Progenitor cell of endocrine pancreas (in vitro differentiated cells): Measurements from ENCODE around the gene ADAMTS1. TPM values are rescaled to one million over a fixed set of nuclear protein-coding genes. Genes with fewer than 3 reads are reported as not detected.

ENCODE experiments used
- DNase-seq: peaks from one replicate; pipeline ENCODE4 v3.0.0; 2021; ENCODE audit warnings: low spot score; ENCODE audit not compliant: unreplicated experiment
- H3K27ac Mint-ChIP-seq: 2 replicates; pipeline ENCODE4 v1.8.0; 2021; ENCODE audit warnings: mild to moderate bottlenecking, moderate library complexity, mixed read lengths
- H3K27me3 Mint-ChIP-seq: 2 replicates; pipeline ENCODE4 v1.8.0; 2021; ENCODE audit warnings: mixed read lengths
- H3K36me3 Mint-ChIP-seq: 2 replicates; pipeline ENCODE4 v1.8.0; 2022; ENCODE audit warnings: mixed read lengths; ENCODE audit not compliant: insufficient read depth
- H3K4me1 Mint-ChIP-seq: 2 replicates; pipeline ENCODE4 v1.8.0; 2021; ENCODE audit warnings: low read depth, mixed read lengths
- H3K4me3 Mint-ChIP-seq: 2 replicates; pipeline ENCODE4 v1.8.0; 2021; ENCODE audit warnings: low read depth, mild to moderate bottlenecking, moderate library complexity, mixed read lengths
- H3K9me3 Mint-ChIP-seq: 2 replicates; pipeline ENCODE4 v1.8.0; 2021; ENCODE audit warnings: low read depth, mixed read lengths
- total RNA-seq: library from RNA; stranded (reverse); gene quantifications from 2 replicates; pipeline ENCODE4 v1.2.1, GENCODE V29; 2021
- TF ChIP-seq, protein P1 (sequence below): fragments of 200-600 bp; sonication (generic); IDR thresholded peaks from one replicate; pipeline ENCODE4 v1.5.0; 2021; ENCODE audit warnings: antibody characterized with exemption, mild to moderate bottlenecking; ENCODE audit not compliant: unreplicated experiment

The ADAMTS1 gene
- total RNA-seq, 1 donor from 2014 or later = 11.6 TPM

DNA sequence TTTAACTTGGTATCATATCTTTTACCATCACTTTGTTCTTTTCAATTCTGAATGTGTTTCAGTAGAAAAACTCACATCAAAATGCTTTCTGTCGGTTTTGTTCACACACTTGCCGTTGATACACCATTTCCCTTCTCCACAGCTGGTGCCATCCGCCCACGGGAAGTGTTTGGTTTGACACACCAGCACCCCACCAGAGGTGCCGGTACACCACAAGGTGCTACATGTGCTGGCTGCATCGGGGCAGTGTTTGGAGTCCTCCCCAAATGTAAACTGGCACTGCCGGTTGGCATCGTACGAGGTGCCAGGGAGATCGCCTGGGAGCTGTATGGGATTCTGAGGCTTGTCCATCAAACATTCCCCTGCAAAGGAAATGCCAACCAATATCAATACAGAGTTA is 5.0 kb downstream of the ADAMTS1 start:
- peaks cover 39% of the 10 kb centered on the region for H3K36me3 Mint-ChIP-seq
- H3K27ac Mint-ChIP-seq = no peak overlapping the region
- no peaks in the 10 kb centered on the region for H3K9me3 Mint-ChIP-seq
- no peak overlapping the region for H3K4me3 Mint-ChIP-seq
- peaks cover 12% of the 10 kb centered on the region for H3K4me1 Mint-ChIP-seq
- TF ChIP-seq, protein P1, sequence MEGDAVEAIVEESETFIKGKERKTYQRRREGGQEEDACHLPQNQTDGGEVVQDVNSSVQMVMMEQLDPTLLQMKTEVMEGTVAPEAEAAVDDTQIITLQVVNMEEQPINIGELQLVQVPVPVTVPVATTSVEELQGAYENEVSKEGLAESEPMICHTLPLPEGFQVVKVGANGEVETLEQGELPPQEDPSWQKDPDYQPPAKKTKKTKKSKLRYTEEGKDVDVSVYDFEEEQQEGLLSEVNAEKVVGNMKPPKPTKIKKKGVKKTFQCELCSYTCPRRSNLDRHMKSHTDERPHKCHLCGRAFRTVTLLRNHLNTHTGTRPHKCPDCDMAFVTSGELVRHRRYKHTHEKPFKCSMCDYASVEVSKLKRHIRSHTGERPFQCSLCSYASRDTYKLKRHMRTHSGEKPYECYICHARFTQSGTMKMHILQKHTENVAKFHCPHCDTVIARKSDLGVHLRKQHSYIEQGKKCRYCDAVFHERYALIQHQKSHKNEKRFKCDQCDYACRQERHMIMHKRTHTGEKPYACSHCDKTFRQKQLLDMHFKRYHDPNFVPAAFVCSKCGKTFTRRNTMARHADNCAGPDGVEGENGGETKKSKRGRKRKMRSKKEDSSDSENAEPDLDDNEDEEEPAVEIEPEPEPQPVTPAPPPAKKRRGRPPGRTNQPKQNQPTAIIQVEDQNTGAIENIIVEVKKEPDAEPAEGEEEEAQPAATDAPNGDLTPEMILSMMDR = no peak
- DNase-seq = no peak
- H3K27me3 Mint-ChIP-seq = no peaks in the 10 kb centered on the region

DNA sequence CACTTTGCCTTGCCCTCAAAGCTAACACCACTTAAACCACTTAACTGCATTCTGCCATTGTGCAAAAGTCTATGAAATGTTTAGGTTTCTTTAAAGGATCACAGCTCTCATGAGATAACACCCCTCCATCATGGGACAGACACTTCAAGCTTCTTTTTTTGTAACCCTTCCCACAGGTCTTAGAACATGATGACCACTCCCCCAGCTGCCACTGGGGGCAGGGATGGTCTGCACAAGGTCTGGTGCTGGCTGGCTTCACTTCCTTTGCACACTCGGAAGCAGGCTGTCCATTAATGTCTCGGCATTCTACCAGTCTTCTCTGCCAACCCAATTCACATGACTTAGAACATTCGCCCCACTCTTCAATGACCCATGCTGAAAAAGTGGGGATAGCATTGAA is 7.7 kb downstream of the ADAMTS1 start:
- no peak overlapping the region for H3K27ac Mint-ChIP-seq
- no peak overlapping the region for H3K4me3 Mint-ChIP-seq

DNA sequence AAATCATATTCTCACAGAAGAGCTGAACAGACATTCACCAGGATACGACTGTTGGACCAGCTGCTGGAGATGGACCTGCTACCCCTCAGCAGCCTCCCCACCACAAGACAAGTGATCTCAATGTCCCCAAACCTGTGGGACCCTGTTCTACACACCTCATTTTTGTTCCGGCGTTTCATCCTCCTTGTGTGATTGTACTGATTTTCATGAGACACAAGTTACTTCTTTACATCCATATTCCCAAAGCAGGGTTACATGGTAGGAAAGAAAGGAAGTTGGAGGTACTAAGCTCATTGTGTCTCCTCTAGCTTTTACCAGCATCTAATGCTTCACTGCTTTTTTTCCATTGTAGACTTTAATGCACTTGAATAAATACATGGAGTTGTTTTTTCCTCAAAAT is 8.7 kb downstream of the ADAMTS1 start:
- TF ChIP-seq, protein P1 = no peak
- no peaks in the 10 kb centered on the region for H3K9me3 Mint-ChIP-seq
- H3K4me1 Mint-ChIP-seq = no peaks in the 10 kb centered on the region
- no peak overlapping the region for H3K27ac Mint-ChIP-seq
- H3K36me3 Mint-ChIP-seq = peaks cover 30% of the 10 kb centered on the region
- H3K27me3 Mint-ChIP-seq = no peaks in the 10 kb centered on the region
- H3K4me3 Mint-ChIP-seq = no peak overlapping the region
- DNase-seq = no peak

More for the DNA sequence above, 7.7 kb downstream of the ADAMTS1 start:
- peaks cover 37% of the 10 kb centered on the region for H3K36me3 Mint-ChIP-seq
- TF ChIP-seq, protein P1 = no peak
- peaks cover 4% of the 10 kb centered on the region for H3K4me1 Mint-ChIP-seq
- H3K27me3 Mint-ChIP-seq = no peaks in the 10 kb centered on the region
- DNase-seq = no peak
- H3K9me3 Mint-ChIP-seq = no peaks in the 10 kb centered on the region

DNA sequence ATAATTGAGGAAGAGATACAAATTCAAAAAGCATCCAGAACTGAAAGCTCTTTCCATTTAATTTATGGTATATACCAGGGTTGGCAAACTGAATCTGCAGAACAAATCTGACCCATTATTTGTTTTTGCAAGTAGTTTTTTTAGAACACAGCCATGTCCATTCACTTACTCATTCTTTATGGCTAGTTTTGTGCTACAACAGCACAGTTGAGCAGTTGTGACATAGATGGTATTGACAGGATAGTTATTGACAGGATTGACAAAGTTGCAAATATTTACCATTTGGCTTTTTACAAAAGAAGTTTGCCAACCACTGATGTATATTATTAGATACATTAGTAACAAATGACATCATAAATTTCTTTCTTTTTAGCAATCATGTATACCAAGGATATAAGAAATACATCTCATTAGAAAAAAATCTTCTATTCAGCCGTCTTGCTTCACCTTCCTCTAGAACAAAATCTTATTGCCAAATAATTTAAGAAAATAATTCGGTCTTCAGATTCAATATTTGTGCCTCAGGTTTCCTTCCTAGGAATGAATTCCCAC is 9.4 kb downstream of the ADAMTS1 start:
- Mint-ChIP-seq H3K36me3 (peaks cover 28% of the 10 kb centered on the region), H3K27me3 (no peaks in the 10 kb centered on the region), H3K27ac (no peak overlapping the region), H3K9me3 (no peaks in the 10 kb centered on the region), H3K4me1 (no peaks in the 10 kb centered on the region), H3K4me3 (no peak overlapping the region)
- TF ChIP-seq, protein P1 = no peak
- DNase-seq = no peak

DNA sequence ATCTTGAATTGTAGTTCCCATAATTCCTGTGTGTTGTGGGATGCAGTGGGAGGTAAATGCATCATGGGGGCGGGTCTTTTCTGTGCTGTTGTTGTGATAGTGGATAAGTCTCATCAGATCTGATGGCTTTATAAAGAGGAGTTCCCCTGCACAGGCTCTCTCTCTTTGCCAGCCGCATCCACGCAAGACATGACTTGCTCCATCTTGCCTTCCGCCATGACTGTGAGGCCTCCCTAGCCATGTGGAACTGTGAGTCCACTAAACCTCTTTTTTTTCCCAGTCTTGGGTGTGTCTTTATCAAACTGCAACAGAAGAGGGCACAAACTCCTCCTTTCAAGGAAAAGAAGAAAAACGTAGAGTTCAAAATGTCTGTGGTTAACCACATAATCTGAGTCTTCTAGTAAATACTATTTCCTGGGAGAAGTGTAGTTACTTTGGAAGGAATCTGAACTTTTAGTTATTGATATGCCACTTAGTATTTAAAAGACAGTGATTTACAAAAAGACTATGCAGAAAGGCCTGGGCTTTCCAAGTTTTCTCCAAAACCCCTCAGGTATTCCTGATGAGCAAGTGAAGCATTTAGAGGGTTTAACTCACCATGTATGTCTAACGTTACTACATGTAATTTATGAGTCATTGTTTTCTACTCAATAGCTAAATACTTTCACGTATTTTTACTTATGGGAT is 10.0 kb downstream of the ADAMTS1 start:
- H3K27me3 Mint-ChIP-seq = no peaks in the 10 kb centered on the region
- DNase-seq = no peak
- no peaks in the 10 kb centered on the region for H3K9me3 Mint-ChIP-seq
- TF ChIP-seq, protein P1 = no peak
- H3K4me3 Mint-ChIP-seq = no peak overlapping the region
- no peak overlapping the region for H3K27ac Mint-ChIP-seq
- H3K36me3 Mint-ChIP-seq = peaks cover 22% of the 10 kb centered on the region
- H3K4me1 Mint-ChIP-seq = no peaks in the 10 kb centered on the region
